SK-N-SH (cell line): ENCODE results near the gene PDXP. TPM values are rescaled to one million over a fixed set of nuclear protein-coding genes. Genes with fewer than 3 reads are reported as not detected.

ENCODE experiments used
- CTCF ChIA-PET: fragments of 300-600, 350-600 bp; formaldehyde crosslinking; extraction: SDS; loops from one replicate; lab custom pipeline; 2021; lab: Yijun Ruan, JAX
- POLR2A ChIA-PET: fragments of 350-600 bp; sonication (Branson Sonifier 250); formaldehyde crosslinking; extraction: SDS; loops from one replicate; lab custom pipeline; 2020; ENCODE audit warnings: antibody characterized with exemption, inconsistent platforms; lab: Yijun Ruan, JAX
- DNase-seq: peaks from one replicate; pipeline ENCODE4 v3.0.0; 2012
- H2AFZ ChIP-seq: fragments of 200-600 bp; sonication (generic); 2 replicates; pipeline ENCODE4 v1.8.1; 2016; ENCODE audit warnings: antibody characterized with exemption, mild to moderate bottlenecking, low read depth
- H3F3A ChIP-seq: fragments of 200-600 bp; sonication (generic); replicated peaks from 2 replicates; pipeline ENCODE3; 2016; ENCODE audit warnings: antibody characterized with exemption, mild to moderate bottlenecking; ENCODE audit not compliant: insufficient read depth
- H3K27ac ChIP-seq, 2 experiments: fragments of 200-500 bp in 1 of 2; fragments of 200-600 bp in 1 of 2; sonication (Bioruptor generic) in 1 of 2; sonication (generic), shearing (Covaris generic) in 1 of 2; 2 replicates each; pipeline versions ENCODE4 v1.5.1 to v1.6.1; 2014 to 2016; ENCODE audit warnings: low read depth in 2 of 2, inconsistent platforms in 1 of 2, low read length in 1 of 2, mild to moderate bottlenecking in 1 of 2, mixed read lengths in 1 of 2
- H3K27me3 ChIP-seq: fragments of 200-600 bp; sonication (generic), shearing (Covaris generic); 2 replicates; pipeline ENCODE4 v1.6.1; 2016; ENCODE audit warnings: mixed run types; ENCODE audit not compliant: insufficient read depth
- H3K36me3 ChIP-seq, 2 experiments: fragments of 200-500 bp in 1 of 2; fragments of 200-600 bp in 1 of 2; sonication (Bioruptor generic) in 1 of 2; sonication (generic) in 1 of 2; replicated peaks in 1 of 2; 2 replicates each; pipeline versions ENCODE3 to v1.5.1; 2014 to 2016; ENCODE audit warnings: low read length in 1 of 2, mild to moderate bottlenecking in 1 of 2; ENCODE audit not compliant: insufficient read depth in 2 of 2, control insufficient read depth in 1 of 2
- H3K4me1 ChIP-seq, 2 experiments: fragments of 200-500 bp in 1 of 2; fragments of 200-600 bp in 1 of 2; sonication (Bioruptor generic) in 1 of 2; sonication (generic), shearing (Covaris generic) in 1 of 2; 2 replicates each; pipeline versions ENCODE4 v1.5.1 to v1.6.1; 2014 to 2016; ENCODE audit warnings: low read depth in 1 of 2, low read length in 1 of 2, mixed run types in 1 of 2; ENCODE audit not compliant: insufficient read depth in 2 of 2, control insufficient read depth in 1 of 2
- H3K4me2 ChIP-seq: fragments of 200-600 bp; sonication (generic), shearing (Covaris generic); 2 replicates; pipeline ENCODE4 v1.6.1; 2017; ENCODE audit warnings: mixed run types
- H3K4me3 ChIP-seq, 2 experiments: fragments of 200-500 bp in 1 of 2; fragments of 200-600 bp in 1 of 2; sonication (Bioruptor generic) in 1 of 2; sonication (generic), shearing (Covaris generic) in 1 of 2; 2 replicates each; pipeline versions ENCODE4 v1.5.1 to v1.8.1; 2014 to 2016; ENCODE audit warnings: low read depth in 2 of 2, inconsistent platforms in 1 of 2, low read length in 1 of 2, mild to moderate bottlenecking in 1 of 2, mixed read lengths in 1 of 2, moderate library complexity in 1 of 2
- H3K79me2 ChIP-seq: fragments of 200-600 bp; sonication (generic); 2 replicates; pipeline ENCODE4 v1.8.1; 2017; ENCODE audit warnings: mild to moderate bottlenecking; ENCODE audit not compliant: insufficient read depth
- H3K9ac ChIP-seq: fragments of 200-600 bp; sonication (generic); 2 replicates; pipeline ENCODE4 v1.6.1; 2017; ENCODE audit warnings: mixed run types
- H3K9me2 ChIP-seq: fragments of 200-600 bp; sonication (generic); 2 replicates; pipeline ENCODE4 v1.6.1; 2017; ENCODE audit warnings: mixed run types
- H3K9me3 ChIP-seq: fragments of 200-600 bp; sonication (generic); 2 replicates; pipeline ENCODE4 v1.6.1; 2017; ENCODE audit warnings: mixed run types, mild to moderate bottlenecking, moderate library complexity
- H4K20me1 ChIP-seq: fragments of 200-600 bp; sonication (generic); 2 replicates; pipeline ENCODE4 v1.6.1; 2017; ENCODE audit warnings: mild to moderate bottlenecking, mixed run types; ENCODE audit not compliant: insufficient read depth
- CHD2 ChIP-seq: fragments of 150-350 bp; IDR thresholded peaks from 2 replicates; pipeline ENCODE4 v1.6.1; 2018; ENCODE audit warnings: low read length; ENCODE audit not compliant: partially characterized antibody
- CTCF ChIP-seq: fragments of 200-600 bp; sonication (generic); IDR thresholded peaks from 2 replicates; pipeline ENCODE4 v1.6.1; 2017; ENCODE audit warnings: antibody characterized with exemption, mild to moderate bottlenecking, moderate library complexity
- ELF1 ChIP-seq: IDR thresholded peaks from 2 replicates; pipeline ENCODE4 v1.4.0; 2012
- FOSL2 ChIP-seq: IDR thresholded peaks from 2 replicates; pipeline ENCODE4 v1.4.0; 2012; ENCODE audit warnings: low read depth, mild to moderate bottlenecking, moderate library complexity, borderline replicate concordance
- IRF3 ChIP-seq: fragments of 150-350 bp; IDR thresholded peaks from 2 replicates; pipeline ENCODE4 v1.6.1; 2016; ENCODE audit warnings: mild to moderate bottlenecking, low read depth, low read length
- MAX ChIP-seq: IDR thresholded peaks from 2 replicates; pipeline ENCODE4 v1.4.0; 2012; ENCODE audit warnings: low read depth
- MEF2A ChIP-seq: IDR thresholded peaks from 2 replicates; pipeline ENCODE4 v1.4.0; 2012; ENCODE audit warnings: low read depth, borderline replicate concordance
- PBX3 ChIP-seq: IDR thresholded peaks from 2 replicates; pipeline ENCODE4; 2012
- RCOR1 ChIP-seq: fragments of 150-350 bp; IDR thresholded peaks from 2 replicates; pipeline ENCODE4 v1.6.1; 2017; ENCODE audit warnings: antibody characterized with exemption, low read length
- REST ChIP-seq: IDR thresholded peaks from 2 replicates; pipeline ENCODE4 v1.6.1; 2012; ENCODE audit warnings: mild to moderate bottlenecking, low read depth, low read length, moderate library complexity
- RFX5 ChIP-seq: IDR thresholded peaks from 2 replicates; pipeline ENCODE4 v1.6.1; 2012; ENCODE audit warnings: mild to moderate bottlenecking, improper control_type of control experiment, low read length
- RXRA ChIP-seq: IDR thresholded peaks from 2 replicates; pipeline ENCODE4 v1.4.0; 2012; ENCODE audit warnings: low read depth, mild to moderate bottlenecking, borderline replicate concordance
- SMC3 ChIP-seq: IDR thresholded peaks from 2 replicates; pipeline ENCODE4 v1.6.1; 2012; ENCODE audit warnings: low read depth, low read length, improper control_type of control experiment
- USF1 ChIP-seq: IDR thresholded peaks from 2 replicates; pipeline ENCODE4 v1.4.0; 2012; ENCODE audit warnings: low read depth, borderline replicate concordance
- USF2 ChIP-seq: fragments of 150-350 bp; IDR thresholded peaks from 2 replicates; pipeline ENCODE4 v1.6.1; 2017; ENCODE audit warnings: antibody characterized with exemption, low read length, low read depth, borderline replicate concordance
- YY1 ChIP-seq: IDR thresholded peaks from 2 replicates; pipeline ENCODE4 v1.4.0; 2012; ENCODE audit warnings: low read depth, mild to moderate bottlenecking
- ZBTB33 ChIP-seq: IDR thresholded peaks from 2 replicates; pipeline ENCODE4 v1.4.0; 2012; ENCODE audit warnings: low read depth, borderline replicate concordance
- WGBS: methylation state at CpG from one replicate; pipeline ENCODE4 v1.1.6; 2017; ENCODE audit warnings: low lambda C conversion rate; 5-methylcytosine and 5-hydroxymethylcytosine counted together
- polyA plus RNA-seq, 3 experiments: library from polyadenylated mRNA; depleted of rRNA; stranded (reverse); fragments of >200 nt; gene quantifications; 2 replicates each; pipeline ENCODE4 v1.2.3, GENCODE V29; 2012

The PDXP gene
- polyA plus RNA-seq, 1 of the 3 experiments (the other 2 are of a cell fraction), result 22.5 TPM

GRCh38 chr22:37627121-37627520, 31.4 kb upstream of the PDXP start:
- H3K9ac ChIP-seq, result no peak overlapping the region
- peaks cover 11% of the 10 kb centered on the region for H3F3A ChIP-seq
- peaks cover 5 to 38% of the 10 kb centered on the region in 2 experiments for H3K36me3 ChIP-seq
- no peaks in the 10 kb centered on the region for H3K27me3 ChIP-seq
- no peak for DNase-seq
- H3K4me1 ChIP-seq, result peaks cover 0 to 4% of the 10 kb centered on the region in 2 experiments; a peak in 1 of 4 replicates
- 59% methylated on average over 4 of the region's 7 CpGs for WGBS
- H3K4me3 ChIP-seq, result no peak overlapping the region
- POLR2A ChIA-PET, result interaction anchor here (0.8 to 1.8 kb wide), 2 partner anchors 10 to 31 kb away, joined by 3 to 6 read pairs; partner anchors contain the start of gene PDXP
- TF ChIP-seq SMC3 (no peak), RXRA (no peak), CTCF (no peak), MEF2A (no peak), ZBTB33 (no peak), RFX5 (no peak), CHD2 (no peak), USF1 (no peak), PBX3 (no peak), IRF3 (no peak), REST (no peak), RCOR1 (no peak), FOSL2 (no peak), MAX (no peak), USF2 (no peak), ELF1 (no peak), YY1 (no peak)
- H3K79me2 ChIP-seq, result no peaks in the 10 kb centered on the region
- no peak overlapping the region for H3K4me2 ChIP-seq
- no peaks in the 10 kb centered on the region for H3K9me3 ChIP-seq
- no peaks in the 10 kb centered on the region for H4K20me1 ChIP-seq
- H3K27ac ChIP-seq, result no peak overlapping the region
- CTCF ChIA-PET, result interaction anchor here (1.0 to 34.3 kb wide), 4 partner anchors 12 to 155 kb away, joined by 3 to 898 read pairs (median 61); partner anchors contain the start of genes LGALS1, NOL12, PDXP and SH3BP1
- H2AFZ ChIP-seq, result no peak overlapping the region
- no peaks in the 10 kb centered on the region for H3K9me2 ChIP-seq
